Adrenal gland (tissue), 5 donors: ENCODE data around the gene NLRP7.

Experiments used
- POLR2A ChIP-seq, 2 donors: fragments of 450-650 bp; IDR thresholded peaks; one replicate each; pipeline ENCODE4 v1.6.1; 2017; ENCODE audit warnings: antibody characterized with exemption in 2 of 2, mild to moderate bottlenecking in 2 of 2, moderate library complexity in 1 of 2
- TF ChIP-seq, protein P1 (sequence below), 6 experiments: fragments of 450-650 bp in 4 of 6; fragments of 200-600 bp in 2 of 6; sonication (generic) in 1 of 6; IDR thresholded peaks; 1 replicate in 5 of 6; 2 replicates in 1 of 6; pipeline versions ENCODE4 v1.5.1 to v1.8.0; 2016 to 2021; ENCODE audit warnings: antibody characterized with exemption in 6 of 6, mild to moderate bottlenecking in 2 of 6, moderate library complexity in 1 of 6
- donor health status: DM: no; HTN: no; CAD: no.

DNA sequence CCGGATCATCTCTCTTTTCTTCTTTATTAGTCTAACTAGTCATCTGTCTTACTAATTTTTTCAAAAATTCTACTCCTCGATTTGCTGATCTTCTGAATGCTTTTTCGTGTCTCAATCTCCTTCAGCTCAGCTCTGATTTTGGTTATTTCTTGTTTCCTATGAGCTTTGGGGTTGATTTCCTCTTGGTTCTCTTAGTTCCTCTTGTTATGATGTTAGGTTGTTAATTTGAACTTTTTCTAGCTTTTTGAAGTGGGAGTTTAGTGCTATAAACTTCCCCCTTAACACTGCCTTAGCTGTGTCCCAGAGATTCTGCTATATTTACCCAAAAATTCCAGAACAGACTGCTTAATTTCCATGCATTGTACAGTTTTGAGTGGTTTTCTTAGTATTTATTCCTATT lies 69.9 kb downstream of the NLRP7 start:
- TF ChIP-seq POLR2A (IDR thresholded peaks at IDR 0.05), result no peak
- TF ChIP-seq, protein P1, sequence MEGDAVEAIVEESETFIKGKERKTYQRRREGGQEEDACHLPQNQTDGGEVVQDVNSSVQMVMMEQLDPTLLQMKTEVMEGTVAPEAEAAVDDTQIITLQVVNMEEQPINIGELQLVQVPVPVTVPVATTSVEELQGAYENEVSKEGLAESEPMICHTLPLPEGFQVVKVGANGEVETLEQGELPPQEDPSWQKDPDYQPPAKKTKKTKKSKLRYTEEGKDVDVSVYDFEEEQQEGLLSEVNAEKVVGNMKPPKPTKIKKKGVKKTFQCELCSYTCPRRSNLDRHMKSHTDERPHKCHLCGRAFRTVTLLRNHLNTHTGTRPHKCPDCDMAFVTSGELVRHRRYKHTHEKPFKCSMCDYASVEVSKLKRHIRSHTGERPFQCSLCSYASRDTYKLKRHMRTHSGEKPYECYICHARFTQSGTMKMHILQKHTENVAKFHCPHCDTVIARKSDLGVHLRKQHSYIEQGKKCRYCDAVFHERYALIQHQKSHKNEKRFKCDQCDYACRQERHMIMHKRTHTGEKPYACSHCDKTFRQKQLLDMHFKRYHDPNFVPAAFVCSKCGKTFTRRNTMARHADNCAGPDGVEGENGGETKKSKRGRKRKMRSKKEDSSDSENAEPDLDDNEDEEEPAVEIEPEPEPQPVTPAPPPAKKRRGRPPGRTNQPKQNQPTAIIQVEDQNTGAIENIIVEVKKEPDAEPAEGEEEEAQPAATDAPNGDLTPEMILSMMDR (IDR thresholded peaks at IDR 0.05), result no peak
